ENCODE data around the gene HAAO. TPM values are rescaled to one million over a fixed set of nuclear protein-coding genes. Genes with fewer than 3 reads are reported as not detected.
"Not testable (repeated sequence)": the region's sequence is repeated elsewhere in the genome, so short reads cannot be mapped to it uniquely, and the experiment has no call there.

HAAO gene
- total RNA-seq, 1 donor from 2014 or later = 6.1 TPM

DNA sequence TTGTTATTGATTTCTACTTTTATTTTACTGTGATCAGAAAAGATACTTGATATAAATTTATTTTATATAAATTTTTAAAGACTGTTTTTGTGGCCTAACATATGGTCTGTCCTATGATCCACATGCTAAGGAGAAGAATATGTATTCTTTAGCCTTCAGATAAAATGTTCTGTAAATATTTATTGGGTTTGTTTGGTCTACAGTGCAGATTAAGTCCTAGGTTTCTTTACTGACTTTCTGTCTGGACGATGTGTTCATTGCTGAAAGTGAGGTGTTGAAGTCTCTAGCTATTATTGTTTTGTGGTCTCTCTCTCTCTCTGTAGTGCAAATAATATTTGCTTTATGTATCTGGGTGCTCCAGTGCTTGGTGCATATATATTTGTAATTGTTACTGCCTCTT is 58.5 kb downstream of the HAAO start:
- no peak overlapping the region for H3K4me3 ChIP-seq
- no peak overlapping the region for H3K27ac ChIP-seq
- TF ChIP-seq, protein P1, sequence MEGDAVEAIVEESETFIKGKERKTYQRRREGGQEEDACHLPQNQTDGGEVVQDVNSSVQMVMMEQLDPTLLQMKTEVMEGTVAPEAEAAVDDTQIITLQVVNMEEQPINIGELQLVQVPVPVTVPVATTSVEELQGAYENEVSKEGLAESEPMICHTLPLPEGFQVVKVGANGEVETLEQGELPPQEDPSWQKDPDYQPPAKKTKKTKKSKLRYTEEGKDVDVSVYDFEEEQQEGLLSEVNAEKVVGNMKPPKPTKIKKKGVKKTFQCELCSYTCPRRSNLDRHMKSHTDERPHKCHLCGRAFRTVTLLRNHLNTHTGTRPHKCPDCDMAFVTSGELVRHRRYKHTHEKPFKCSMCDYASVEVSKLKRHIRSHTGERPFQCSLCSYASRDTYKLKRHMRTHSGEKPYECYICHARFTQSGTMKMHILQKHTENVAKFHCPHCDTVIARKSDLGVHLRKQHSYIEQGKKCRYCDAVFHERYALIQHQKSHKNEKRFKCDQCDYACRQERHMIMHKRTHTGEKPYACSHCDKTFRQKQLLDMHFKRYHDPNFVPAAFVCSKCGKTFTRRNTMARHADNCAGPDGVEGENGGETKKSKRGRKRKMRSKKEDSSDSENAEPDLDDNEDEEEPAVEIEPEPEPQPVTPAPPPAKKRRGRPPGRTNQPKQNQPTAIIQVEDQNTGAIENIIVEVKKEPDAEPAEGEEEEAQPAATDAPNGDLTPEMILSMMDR (IDR thresholded peaks at IDR 0.05) = no peak
- H3K9me3 ChIP-seq = peaks cover 18% of the 10 kb centered on the region
- DNase-seq (no peak), ATAC-seq (no peak)
- no peaks in the 10 kb centered on the region for H3K4me1 ChIP-seq
- intact Hi-C loops (cut with DNase I) = no loop called here
- no peaks in the 10 kb centered on the region for H3K27me3 ChIP-seq (ENCODE audit: low read depth)
- H3K36me3 ChIP-seq = peaks cover 8% of the 10 kb centered on the region

DNA sequence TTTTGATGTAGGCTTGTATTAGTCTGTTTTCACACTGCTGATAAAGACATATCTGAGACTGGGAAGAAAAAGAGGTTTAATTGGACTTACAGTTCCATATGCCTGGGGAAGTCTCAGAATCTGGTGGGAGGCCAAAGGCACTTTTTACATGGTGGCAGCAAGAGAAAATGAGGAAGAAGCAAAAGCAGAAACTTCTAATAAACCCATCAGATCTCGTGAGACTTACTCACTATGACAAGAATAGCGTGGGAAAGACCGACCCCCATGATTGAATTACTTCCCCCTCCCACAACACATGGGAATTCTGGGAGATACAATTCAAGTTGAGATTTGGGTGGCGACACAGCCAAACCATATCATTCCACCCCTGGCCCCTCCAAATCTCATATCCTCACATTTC is 61.1 kb downstream of the HAAO start:
- H3K4me3 ChIP-seq; H3K4me1 ChIP-seq; ATAC-seq; H3K27ac ChIP-seq; DNase-seq; H3K36me3 ChIP-seq; intact Hi-C loops (cut with DNase I); H3K27me3 ChIP-seq (ENCODE audit: low read depth): not testable (repeated sequence)
- peaks cover 18% of the 10 kb centered on the region for H3K9me3 ChIP-seq

DNA sequence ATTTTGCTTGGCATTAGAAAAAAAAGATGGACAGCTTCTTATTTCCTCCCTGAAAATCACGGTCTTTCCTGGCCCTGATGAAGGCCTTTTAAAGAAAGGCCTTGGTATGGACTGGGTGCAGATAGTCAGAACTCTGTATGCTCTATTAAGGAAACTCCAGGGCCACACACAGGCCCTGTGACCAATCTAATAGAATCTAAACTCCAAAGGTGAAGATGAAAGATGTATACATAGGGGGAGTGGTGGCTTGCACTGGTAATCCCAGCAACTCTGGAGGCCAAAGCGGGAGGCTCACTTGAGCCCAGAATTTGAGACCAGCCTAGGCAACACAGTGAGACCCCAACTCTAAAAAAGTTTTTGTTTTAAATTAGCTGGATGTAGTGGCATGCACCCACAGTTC is 65.7 kb downstream of the HAAO start:
- DNase-seq (no peak), ATAC-seq (no peak)
- H3K27me3 ChIP-seq (ENCODE audit: low read depth) = no peaks in the 10 kb centered on the region
- TF ChIP-seq, protein P1 (IDR thresholded peaks at IDR 0.05) = no peak
- peaks cover 11% of the 10 kb centered on the region for H3K9me3 ChIP-seq
- no peak overlapping the region for H3K27ac ChIP-seq
- intact Hi-C loops (cut with DNase I) = no loop called here
- peaks cover 13% of the 10 kb centered on the region for H3K4me1 ChIP-seq
- H3K4me3 ChIP-seq = no peak overlapping the region
- H3K36me3 ChIP-seq = no peaks in the 10 kb centered on the region

GRCh38 chr2:42725657-42726056 is 66.7 kb downstream of the HAAO start:
- Histone ChIP-seq H3K27me3 (ENCODE audit: low read depth) (no peaks in the 10 kb centered on the region), H3K9me3 (peaks cover 11% of the 10 kb centered on the region), H3K36me3 (no peaks in the 10 kb centered on the region), H3K27ac (no peak overlapping the region), H3K4me3 (no peak overlapping the region), H3K4me1 (peaks cover 13% of the 10 kb centered on the region)
- intact Hi-C loops (cut with DNase I) = no loop called here
- DNase-seq = peak; percentile 51
- ATAC-seq = peak in 1 of 2 donors; percentile 51
- TF ChIP-seq, protein P1 (IDR thresholded peaks at IDR 0.05) = no peak

- Histone ChIP-seq H3K4me1 (peaks cover 13% of the 10 kb centered on the region), H3K27me3 (ENCODE audit: low read depth) (no peaks in the 10 kb centered on the region), H3K4me3 (no peak overlapping the region), H3K36me3 (no peaks in the 10 kb centered on the region), H3K27ac (no peak overlapping the region), H3K9me3 (peaks cover 6% of the 10 kb centered on the region)
- TF ChIP-seq, protein P1 (IDR thresholded peaks at IDR 0.05) = no peak
- no peak for ATAC-seq
- DNase-seq = no peak
- intact Hi-C loops (cut with DNase I) = no loop called here
Observed at GRCh38 chr2:42724886-42725285, 67.5 kb downstream of the HAAO start.

GRCh38 chr2:42723465-42723864 is 68.9 kb downstream of the HAAO start:
- DNase-seq (no peak), ATAC-seq (no peak)
- H3K36me3 ChIP-seq = no peaks in the 10 kb centered on the region
- H3K4me3 ChIP-seq = no peak overlapping the region
- no peaks in the 10 kb centered on the region for H3K9me3 ChIP-seq
- no peaks in the 10 kb centered on the region for H3K27me3 ChIP-seq (ENCODE audit: low read depth)
- peaks cover 13% of the 10 kb centered on the region for H3K4me1 ChIP-seq
- TF ChIP-seq, protein P1 (IDR thresholded peaks at IDR 0.05) = no peak
- intact Hi-C loops (cut with DNase I) = no loop called here
- peak overlapping the region; percentile 8 for H3K27ac ChIP-seq
